Endothelial cell of umbilical vein (primary cell): ENCODE results near the gene IFT88.

ENCODE experiments used
- MAX ChIP-seq: IDR thresholded peaks from 2 replicates; pipeline ENCODE4 v1.6.1; 2011; ENCODE audit not compliant: insufficient read depth, insufficient read length
- POLR2A ChIP-seq: IDR thresholded peaks from 2 replicates; pipeline ENCODE4 v1.6.1; 2012; ENCODE audit warnings: low read depth, mild to moderate bottlenecking, control low read depth, low read length
- POLR2AphosphoS5 ChIP-seq: IDR thresholded peaks from 2 replicates; pipeline ENCODE4 v1.6.1; 2012; ENCODE audit warnings: low read depth, mild to moderate bottlenecking, control low read depth, low read length, moderate library complexity; ENCODE audit not compliant: insufficient read depth
- TF ChIP-seq, protein P1 (sequence below), 2 donors: IDR thresholded peaks; 1 replicate in 1 of 2; 2 replicates in 1 of 2; pipeline ENCODE4 v1.5.1; 2011; ENCODE audit warnings: low read length in 2 of 2, mild to moderate bottlenecking in 2 of 2, moderate library complexity in 2 of 2, control low read depth in 1 of 2, inconsistent platforms in 1 of 2, low read depth in 1 of 2; ENCODE audit not compliant: insufficient read depth in 1 of 2; ENCODE audit errors: extremely low read depth in 1 of 2

DNA sequence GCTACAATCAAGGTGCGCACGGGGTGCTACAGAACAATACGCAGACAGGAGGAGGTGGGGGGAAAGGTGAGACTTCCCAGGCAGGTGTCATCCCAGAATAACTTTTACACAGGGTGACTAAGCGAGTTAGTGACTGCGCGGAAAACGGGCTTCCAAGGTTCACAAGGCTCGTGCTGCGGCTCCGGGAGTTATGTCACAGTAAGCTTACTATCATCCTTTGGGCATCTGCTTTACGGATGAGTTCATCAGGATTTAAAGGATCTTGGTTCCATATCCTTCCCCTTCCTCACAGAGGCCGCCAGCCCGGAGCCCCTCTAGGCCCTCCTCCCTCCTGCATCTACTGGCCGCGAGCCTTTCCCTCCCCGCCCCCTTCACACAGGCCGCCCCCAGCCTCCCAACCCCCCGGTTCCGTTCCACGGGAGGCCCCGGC, 474 bp upstream of the IFT88 start:
- TF ChIP-seq POLR2A = peak; percentile 20
- TF ChIP-seq POLR2AphosphoS5 = no peak
- no peak for TF ChIP-seq MAX
- TF ChIP-seq, protein P1, sequence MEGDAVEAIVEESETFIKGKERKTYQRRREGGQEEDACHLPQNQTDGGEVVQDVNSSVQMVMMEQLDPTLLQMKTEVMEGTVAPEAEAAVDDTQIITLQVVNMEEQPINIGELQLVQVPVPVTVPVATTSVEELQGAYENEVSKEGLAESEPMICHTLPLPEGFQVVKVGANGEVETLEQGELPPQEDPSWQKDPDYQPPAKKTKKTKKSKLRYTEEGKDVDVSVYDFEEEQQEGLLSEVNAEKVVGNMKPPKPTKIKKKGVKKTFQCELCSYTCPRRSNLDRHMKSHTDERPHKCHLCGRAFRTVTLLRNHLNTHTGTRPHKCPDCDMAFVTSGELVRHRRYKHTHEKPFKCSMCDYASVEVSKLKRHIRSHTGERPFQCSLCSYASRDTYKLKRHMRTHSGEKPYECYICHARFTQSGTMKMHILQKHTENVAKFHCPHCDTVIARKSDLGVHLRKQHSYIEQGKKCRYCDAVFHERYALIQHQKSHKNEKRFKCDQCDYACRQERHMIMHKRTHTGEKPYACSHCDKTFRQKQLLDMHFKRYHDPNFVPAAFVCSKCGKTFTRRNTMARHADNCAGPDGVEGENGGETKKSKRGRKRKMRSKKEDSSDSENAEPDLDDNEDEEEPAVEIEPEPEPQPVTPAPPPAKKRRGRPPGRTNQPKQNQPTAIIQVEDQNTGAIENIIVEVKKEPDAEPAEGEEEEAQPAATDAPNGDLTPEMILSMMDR (IDR thresholded peaks at IDR 0.05; ENCODE audit: extremely low read depth in 1 of 2, insufficient read depth in 1 of 2, low read depth in 1 of 2, low read length in 2 of 2) = no peak
